Fibroblast of the conjunctiva (primary cell): ENCODE results near the gene PCDHA11.
"Not testable (repeated sequence)": the region's sequence is repeated elsewhere in the genome, so short reads cannot be mapped to it uniquely, and the experiment has no call there.

ENCODE experiments used
- DNase-seq: peaks from one replicate; pipeline ENCODE4 v3.0.0-alpha.2; 2010; ENCODE audit warnings: low read depth

PCDHA11 gene

GRCh38 chr5:140868721-140869554 is at the start of gene PCDHA11:
PCDHA11 (plus strand) TSS chr5:140868957; CDS start chr5:140869104, 147 bp downstream.
- no peak for DNase-seq

GRCh38 chr5:140821375-140822280 is 47.1 kb upstream of the PCDHA11 start, which contains the start of gene PCDHA5:
PCDHA5 (plus strand) TSS chr5:140821613.
- no peak for DNase-seq

GRCh38 chr5:140822281-140822629 is 46.5 kb upstream of the PCDHA11 start:
- no peak for DNase-seq

- DNase-seq = not testable (repeated sequence)
Observed at GRCh38 chr5:140822969-140823368, 45.8 kb upstream of the PCDHA11 start.

- no peak for DNase-seq
Observed at GRCh38 chr5:140823475-140823874, 45.3 kb upstream of the PCDHA11 start.

GRCh38 chr5:140827704-140828361 is 40.9 kb upstream of the PCDHA11 start, which contains the start of gene PCDHA6:
PCDHA6 (plus strand) TSS chr5:140827960; CDS start chr5:140828092, 132 bp downstream.
- DNase-seq = no peak

GRCh38 chr5:140828362-140828737 is 40.4 kb upstream of the PCDHA11 start:
- no peak for DNase-seq

- DNase-seq = not testable (repeated sequence)
Observed at GRCh38 chr5:140829511-140830501, 39.0 kb upstream of the PCDHA11 start.

GRCh38 chr5:140833993-140834392 is 34.8 kb upstream of the PCDHA11 start, which contains the start of gene PCDHA7:
PCDHA7 (plus strand) TSS chr5:140834269; CDS start chr5:140834384, 115 bp downstream.
- DNase-seq = no peak

- not testable (repeated sequence) for DNase-seq
Observed at GRCh38 chr5:140834439-140835008, 34.2 kb upstream of the PCDHA11 start.

GRCh38 chr5:140835622-140836510 is 32.9 kb upstream of the PCDHA11 start:
- DNase-seq = no peak

GRCh38 chr5:140840978-140841962 is 27.5 kb upstream of the PCDHA11 start, which contains the start of gene PCDHA8:
PCDHA8 (plus strand) TSS chr5:140841187; CDS start chr5:140841322, 135 bp downstream.
- DNase-seq = no peak

- no peak for DNase-seq
Observed at GRCh38 chr5:140842798-140843733, 25.7 kb upstream of the PCDHA11 start.

GRCh38 chr5:140848139-140849102 is 20.3 kb upstream of the PCDHA11 start, which contains the start of gene PCDHA9:
PCDHA9 (plus strand) TSS chr5:140848382; CDS start chr5:140848496, 114 bp downstream.
- DNase-seq = not testable (repeated sequence)

GRCh38 chr5:140849831-140850634 is 18.7 kb upstream of the PCDHA11 start:
- DNase-seq = not testable (repeated sequence)
